IMR-90 (cell line): ENCODE data around the gene TRIM22. TPM values are rescaled to one million over a fixed set of nuclear protein-coding genes. Genes with fewer than 3 reads are reported as not detected.

Experiments
- ATAC-seq: fragments of 200-7000 bp; cut with Tn5 transposase; 2 replicates; pipeline ENCODE4 v1.9.1; 2020; ENCODE audit warnings: low read depth, mild to moderate bottlenecking, moderate library complexity
- BruUV-seq: library from RNA; stranded (reverse); fragments of 400-500 nt; replicated peaks from 2 replicates; lab custom pipeline; 2021; lab: Mats Ljungman, UMichigan
- CTCF ChIA-PET: fragments of 300-600 bp; formaldehyde crosslinking; extraction: SDS; loops from one replicate; lab custom pipeline; 2021; ENCODE audit warnings: antibody characterized with exemption; lab: Yijun Ruan, JAX
- POLR2A ChIA-PET: fragments of 300-600 bp; sonication (Branson Sonifier 250); formaldehyde crosslinking; loops from one replicate; lab custom pipeline; 2022; ENCODE audit warnings: antibody characterized with exemption; ENCODE audit not compliant: unreplicated experiment; lab: Charles Lee
- DNase-seq: peaks from one replicate; pipeline ENCODE4 v3.0.0; 2013
- H2AFZ ChIP-seq: replicated peaks from 2 replicates; pipeline ENCODE3; 2013; ENCODE audit warnings: low read length, mild to moderate bottlenecking; ENCODE audit not compliant: poor library complexity
- H2AK5ac ChIP-seq: 2 replicates; pipeline ENCODE4 v1.6.1; 2013; ENCODE audit warnings: low read depth, low read length, inconsistent platforms
- H2AK9ac ChIP-seq: replicated peaks from 2 replicates; pipeline ENCODE3; 2013; ENCODE audit warnings: mild to moderate bottlenecking, low read depth, low read length, moderate library complexity; ENCODE audit not compliant: poor library complexity
- H2BK120ac ChIP-seq: 2 replicates; pipeline ENCODE4 v1.6.1; 2013; ENCODE audit warnings: low read depth, low read length, inconsistent platforms
- H2BK15ac ChIP-seq: 3 replicates; pipeline ENCODE4 v1.6.1; 2013; ENCODE audit warnings: low read depth, low read length, inconsistent platforms
- H2BK20ac ChIP-seq: 2 replicates; pipeline ENCODE4 v1.6.1; 2013; ENCODE audit warnings: low read depth, mild to moderate bottlenecking, inconsistent platforms, low read length, moderate library complexity
- H2BK5ac ChIP-seq: 2 replicates; pipeline ENCODE4 v1.6.1; 2013; ENCODE audit warnings: mild to moderate bottlenecking, low read depth, low read length, inconsistent platforms; ENCODE audit not compliant: poor library complexity, severe bottlenecking
- H3K14ac ChIP-seq: replicated peaks from 2 replicates; pipeline ENCODE4 v1.6.1; 2013; ENCODE audit warnings: low read depth, low read length, inconsistent platforms
- H3K18ac ChIP-seq: 2 replicates; pipeline ENCODE4 v1.6.1; 2013; ENCODE audit warnings: low read depth, low read length, control low read depth
- H3K23ac ChIP-seq: 2 replicates; pipeline ENCODE4 v1.6.1; 2013; ENCODE audit warnings: low read depth, low read length, inconsistent platforms
- H3K27ac ChIP-seq: 2 replicates; pipeline ENCODE4 v1.5.1; 2013; ENCODE audit warnings: mild to moderate bottlenecking, control low read depth, low read length; ENCODE audit not compliant: insufficient read depth
- H3K27me3 ChIP-seq: 2 replicates; pipeline ENCODE4 v1.6.1; 2013; ENCODE audit warnings: low read length; ENCODE audit not compliant: control insufficient read depth, insufficient read depth
- H3K36me3 ChIP-seq: 2 replicates; pipeline ENCODE4 v1.6.1; 2013; ENCODE audit warnings: low read length, mixed read lengths; ENCODE audit not compliant: control insufficient read depth, insufficient read depth
- H3K4ac ChIP-seq: 2 replicates; pipeline ENCODE4 v1.6.1; 2013; ENCODE audit warnings: low read depth, low read length, inconsistent platforms
- H3K4me1 ChIP-seq: 2 replicates; pipeline ENCODE4 v1.6.1; 2013; ENCODE audit warnings: low read length, mixed read lengths; ENCODE audit not compliant: control insufficient read depth, insufficient read depth
- H3K4me2 ChIP-seq: 2 replicates; pipeline ENCODE4 v1.6.1; 2013; ENCODE audit warnings: low read depth, mild to moderate bottlenecking, control low read depth, low read length, moderate library complexity
- H3K4me3 ChIP-seq: 2 replicates; pipeline ENCODE4 v1.5.1; 2013; ENCODE audit warnings: low read depth, mild to moderate bottlenecking, control low read depth, low read length, moderate library complexity; ENCODE audit not compliant: insufficient read depth
- H3K56ac ChIP-seq: 2 replicates; pipeline ENCODE4 v1.6.1; 2013; ENCODE audit warnings: low read length, inconsistent platforms; ENCODE audit not compliant: insufficient read depth; ENCODE audit errors: extremely low read depth
- H3K79me1 ChIP-seq, 2 experiments: 2 replicates each; pipeline ENCODE4 v1.6.1; 2013; ENCODE audit warnings: low read length in 2 of 2, inconsistent platforms in 1 of 2, low read depth in 1 of 2
- H3K9ac ChIP-seq: 2 replicates; pipeline ENCODE4 v1.6.1; 2013; ENCODE audit warnings: low read depth, low read length, control low read depth
- H3K9me1 ChIP-seq: 2 replicates; pipeline ENCODE4 v1.6.1; 2013; ENCODE audit warnings: low read length, inconsistent platforms; ENCODE audit not compliant: insufficient read depth
- H3K9me3 ChIP-seq: 2 replicates; pipeline ENCODE4 v1.6.1; 2013; ENCODE audit warnings: low read length; ENCODE audit not compliant: control insufficient read depth, insufficient read depth
- H4K20me1 ChIP-seq: 2 replicates; pipeline ENCODE4 v1.6.1; 2013; ENCODE audit warnings: low read length, inconsistent platforms; ENCODE audit not compliant: insufficient read depth
- H4K5ac ChIP-seq: 2 replicates; pipeline ENCODE4 v1.6.1; 2013; ENCODE audit warnings: mild to moderate bottlenecking, low read depth, low read length, control low read depth
- H4K8ac ChIP-seq, 2 experiments: 2 replicates each; pipeline ENCODE4 v1.6.1; 2013; ENCODE audit warnings: low read depth in 2 of 2, low read length in 2 of 2, control low read depth in 1 of 2, inconsistent platforms in 1 of 2
- H4K91ac ChIP-seq: 2 replicates; pipeline ENCODE4 v1.6.1; 2013; ENCODE audit warnings: low read depth, low read length, inconsistent platforms; ENCODE audit not compliant: insufficient read depth
- BHLHE40 ChIP-seq: fragments of 150-350 bp; IDR thresholded peaks from 2 replicates; pipeline ENCODE4 v1.6.1; 2016; ENCODE audit warnings: mild to moderate bottlenecking, low read depth, low read length
- CEBPB ChIP-seq: IDR thresholded peaks from 2 replicates; pipeline ENCODE4 v1.6.1; 2012; ENCODE audit warnings: low read depth, low read length, improper control_type of control experiment
- CHD1 ChIP-seq: IDR thresholded peaks from 2 replicates; pipeline ENCODE4 v1.6.1; 2012; ENCODE audit warnings: low read depth, low read length, improper control_type of control experiment
- FOS ChIP-seq: fragments of 150-350 bp; IDR thresholded peaks from 2 replicates; pipeline ENCODE4 v1.6.1; 2016; ENCODE audit warnings: low read depth, low read length
- MAFK ChIP-seq: IDR thresholded peaks from 2 replicates; pipeline ENCODE4 v1.6.1; 2012; ENCODE audit warnings: low read depth, low read length, improper control_type of control experiment
- MAZ ChIP-seq: IDR thresholded peaks from 2 replicates; pipeline ENCODE4 v1.6.1; 2012; ENCODE audit warnings: low read depth, mild to moderate bottlenecking, low read length, improper control_type of control experiment, moderate library complexity, borderline replicate concordance
- MXI1 ChIP-seq: IDR thresholded peaks from 2 replicates; pipeline ENCODE4 v1.6.1; 2012; ENCODE audit warnings: low read depth, mild to moderate bottlenecking, low read length, moderate library complexity, borderline replicate concordance
- NFE2L2 ChIP-seq: fragments of 150-350 bp; IDR thresholded peaks from 2 replicates; pipeline ENCODE4 v1.6.1; 2016; ENCODE audit warnings: low read depth, mild to moderate bottlenecking, low read length
- POLR2A ChIP-seq: IDR thresholded peaks from 2 replicates; pipeline ENCODE4 v1.6.1; 2012; ENCODE audit warnings: mild to moderate bottlenecking, low read depth, low read length
- RAD21 ChIP-seq: IDR thresholded peaks from 2 replicates; pipeline ENCODE4 v1.6.1; 2012; ENCODE audit warnings: low read length, improper control_type of control experiment
- RCOR1 ChIP-seq: IDR thresholded peaks from 2 replicates; pipeline ENCODE4 v1.6.1; 2012; ENCODE audit warnings: mild to moderate bottlenecking, low read length, improper control_type of control experiment; ENCODE audit not compliant: insufficient replicate concordance
- RFX5 ChIP-seq: IDR thresholded peaks from 2 replicates; pipeline ENCODE4 v1.8.0; 2012; ENCODE audit warnings: low read depth, mild to moderate bottlenecking, low read length, moderate library complexity
- SMC3 ChIP-seq: fragments of 150-350 bp; IDR thresholded peaks from 2 replicates; pipeline ENCODE4 v1.6.1; 2016; ENCODE audit warnings: low read depth, mild to moderate bottlenecking, antibody characterized with exemption, low read length, moderate library complexity
- WGBS, 2 experiments: methylation state at CpG; one replicate each; pipeline versions ENCODE4 v1.1.5 to v1.1.7; 2013; ENCODE audit warnings: missing lambda C conversion rate in 2 of 2; ENCODE audit not compliant: insufficient read length in 1 of 2; ENCODE audit errors: extremely low coverage in 2 of 2; 5-methylcytosine and 5-hydroxymethylcytosine counted together
- dilution Hi-C: fragments of 300-500 bp; cut with HindIII; formaldehyde crosslinking; loops from one replicate; pipeline ENCODE4 v1.14.3; 2018; ENCODE audit warnings: low sequenced_read_pairs; ENCODE audit not compliant: unreplicated experiment
- in situ Hi-C: fragments of 300-500 bp; cut with MboI; formaldehyde crosslinking; loops from 3 replicates; pipeline ENCODE4 v1.14.3; 2019; ENCODE audit warnings: low sequenced_read_pairs, inconsistent platforms, mixed read lengths
- intact Hi-C: fragments of 100-400 bp; cut with micrococcal nuclease; formaldehyde crosslinking; loops from 2 replicates; pipeline ENCODE4 v1.10.0; 2022
- polyA plus RNA-seq, 3 experiments: library from polyadenylated mRNA; depleted of rRNA; stranded (reverse); fragments of >200 nt; gene quantifications; 2 replicates each; pipeline ENCODE4 v1.2.3, GENCODE V29; 2012; ENCODE audit warnings: low replicate concordance in 1 of 3
- total RNA-seq: library from RNA; depleted of rRNA; stranded (reverse); fragments of >200 nt; gene quantifications from 2 replicates; pipeline ENCODE4 v1.2.3, GENCODE V29; 2012
- TF ChIP-seq, protein P1 (sequence below): fragments of 150-350 bp; IDR thresholded peaks from 2 replicates; pipeline ENCODE4 v1.6.1; 2016; ENCODE audit warnings: low read depth, mild to moderate bottlenecking, low read length, moderate library complexity, borderline replicate concordance
- TF ChIP-seq, protein P2 (sequence below): fragments of 150-350 bp; IDR thresholded peaks from 2 replicates; pipeline ENCODE4 v1.6.1; 2017; ENCODE audit warnings: mild to moderate bottlenecking, antibody characterized with exemption, low read length, low read depth

TRIM22 gene
- total and polyA plus RNA-seq, 2 of the 4 experiments (the other 2 are of a cell fraction): 43.6 to 46.8 TPM

DNA sequence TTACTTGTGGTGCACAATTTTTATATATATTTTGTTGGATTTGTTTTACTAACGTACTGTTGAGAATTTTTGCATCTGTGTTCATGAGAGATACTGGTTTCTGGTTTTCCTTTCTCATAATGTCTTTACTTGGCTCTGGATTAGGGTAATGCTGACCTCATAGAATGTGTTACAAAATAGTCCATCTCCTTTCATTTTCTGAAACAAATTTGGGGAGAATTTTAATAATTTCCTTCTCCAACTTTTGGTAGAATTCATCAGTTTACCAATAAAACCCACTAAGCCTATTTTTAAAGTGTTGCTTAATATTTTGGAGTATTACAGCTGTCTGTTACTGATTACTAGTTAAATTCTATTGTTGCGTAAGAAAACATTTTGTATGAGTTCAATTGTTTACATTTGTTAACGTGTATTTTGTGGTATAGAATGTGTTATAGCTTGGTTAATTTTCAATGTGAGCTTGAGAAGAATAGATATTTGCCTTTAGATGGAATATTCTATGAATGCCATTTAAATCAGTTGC, 11.5 kb downstream of the TRIM22 start:
- H2AFZ ChIP-seq: no peak overlapping the region
- no peak overlapping the region for H3K14ac ChIP-seq
- no peak overlapping the region for H3K4me2 ChIP-seq
- 0 to 100% methylated on average over 1 of the region's 3 CpGs for WGBS, 2 experiments
- in situ Hi-C loops (no loop called here), dilution Hi-C loops (no loop called here), intact Hi-C loops (no loop called here)
- H3K9me1 ChIP-seq: peaks cover 3% of the 10 kb centered on the region; the same call in 1 of the 2 replicates
- no peak overlapping the region for H4K8ac ChIP-seq
- H3K4me3 ChIP-seq: no peak overlapping the region
- peaks cover 20% of the 10 kb centered on the region for H3K36me3 ChIP-seq
- POLR2A ChIA-PET: no interaction called here
- H4K5ac ChIP-seq: no peak overlapping the region
- no peak overlapping the region for H2AK9ac ChIP-seq
- H2AK5ac ChIP-seq: no peak overlapping the region
- TF ChIP-seq MAFK (no peak), MAZ (no peak), CEBPB (no peak), RCOR1 (no peak), POLR2A (no peak), RFX5 (no peak), BHLHE40 (no peak), CHD1 (no peak), FOS (no peak), SMC3 (no peak), MXI1 (no peak), NFE2L2 (no peak), RAD21 (no peak)
- TF ChIP-seq, protein P1, sequence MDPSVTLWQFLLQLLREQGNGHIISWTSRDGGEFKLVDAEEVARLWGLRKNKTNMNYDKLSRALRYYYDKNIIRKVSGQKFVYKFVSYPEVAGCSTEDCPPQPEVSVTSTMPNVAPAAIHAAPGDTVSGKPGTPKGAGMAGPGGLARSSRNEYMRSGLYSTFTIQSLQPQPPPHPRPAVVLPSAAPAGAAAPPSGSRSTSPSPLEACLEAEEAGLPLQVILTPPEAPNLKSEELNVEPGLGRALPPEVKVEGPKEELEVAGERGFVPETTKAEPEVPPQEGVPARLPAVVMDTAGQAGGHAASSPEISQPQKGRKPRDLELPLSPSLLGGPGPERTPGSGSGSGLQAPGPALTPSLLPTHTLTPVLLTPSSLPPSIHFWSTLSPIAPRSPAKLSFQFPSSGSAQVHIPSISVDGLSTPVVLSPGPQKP: no peak
- TF ChIP-seq, protein P2, sequence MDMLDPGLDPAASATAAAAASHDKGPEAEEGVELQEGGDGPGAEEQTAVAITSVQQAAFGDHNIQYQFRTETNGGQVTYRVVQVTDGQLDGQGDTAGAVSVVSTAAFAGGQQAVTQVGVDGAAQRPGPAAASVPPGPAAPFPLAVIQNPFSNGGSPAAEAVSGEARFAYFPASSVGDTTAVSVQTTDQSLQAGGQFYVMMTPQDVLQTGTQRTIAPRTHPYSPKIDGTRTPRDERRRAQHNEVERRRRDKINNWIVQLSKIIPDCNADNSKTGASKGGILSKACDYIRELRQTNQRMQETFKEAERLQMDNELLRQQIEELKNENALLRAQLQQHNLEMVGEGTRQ: no peak
- no peak overlapping the region for H2BK15ac ChIP-seq
- H3K23ac ChIP-seq: no peak overlapping the region
- no peak overlapping the region for H3K56ac ChIP-seq
- no peak overlapping the region for H3K4ac ChIP-seq
- H3K27me3 ChIP-seq: no peaks in the 10 kb centered on the region
- DNase-seq: no peak
- ATAC-seq: no peak
- H3K18ac ChIP-seq: no peak overlapping the region
- no peak overlapping the region for H3K27ac ChIP-seq
- H2BK120ac ChIP-seq: no peak overlapping the region
- H4K91ac ChIP-seq: no peak overlapping the region
- no peaks in the 10 kb centered on the region for H3K9me3 ChIP-seq
- H2BK20ac ChIP-seq: no peak overlapping the region
- no TSS peak for BruUV-seq
- H3K79me1 ChIP-seq: peaks cover 0 to 3% of the 10 kb centered on the region in 2 experiments; a peak in 1 of 4 replicates
- H2BK5ac ChIP-seq: no peak overlapping the region
- H3K4me1 ChIP-seq: peaks cover 1% of the 10 kb centered on the region; the same call in 1 of the 2 replicates
- H3K9ac ChIP-seq: no peak overlapping the region
- CTCF ChIA-PET: no interaction called here
- H4K20me1 ChIP-seq: no peaks in the 10 kb centered on the region
